ENCODE measurements around the gene LCN1. TPM values are rescaled to one million over a fixed set of nuclear protein-coding genes. Genes with fewer than 3 reads are reported as not detected.

Gene LCN1
- total and polyA plus RNA-seq, 4 donors: not detected

GRCh38 chr9:135551031-135551430, 29.8 kb downstream of the LCN1 start:
- Histone ChIP-seq H3K9me3 (ENCODE audit: control insufficient read depth in 4 of 4, low read length in 3 of 4) (no peaks in the 10 kb centered on the region), H3K27me3 (ENCODE audit: control insufficient read depth in 4 of 4, insufficient read depth in 4 of 4, low read length in 3 of 4) (no peaks in the 10 kb centered on the region), H3K27ac (ENCODE audit: low read depth in 1 of 2, low read length in 2 of 2) (no peak overlapping the region), H3K9ac (ENCODE audit: low read depth in 1 of 2, low read length in 2 of 2) (no peak overlapping the region), H3K4me1 (ENCODE audit: control insufficient read depth in 4 of 4, insufficient read depth in 4 of 4, low read length in 3 of 4) (no peaks in the 10 kb centered on the region), H3K36me3 (ENCODE audit: control insufficient read depth in 4 of 4, insufficient read depth in 3 of 4, low read depth in 1 of 4, low read length in 3 of 4) (no peaks in the 10 kb centered on the region), H3K4me3 (ENCODE audit: low read depth in 1 of 3, low read length in 3 of 3) (no peak overlapping the region)
- 63% methylated on average over 14 of the region's 14 CpGs for WGBS
- DNase-seq (ENCODE audit: low spot score): no peak
- TF ChIP-seq TAF1 (conservative IDR thresholded peaks at IDR 0.05) (no peak), NR2F2 (IDR thresholded peaks at IDR 0.05) (no peak), YY1 (IDR thresholded peaks at IDR 0.05) (no peak), ZBTB33 (IDR thresholded peaks at IDR 0.05) (no peak), SP1 (IDR thresholded peaks at IDR 0.05) (no peak), FOXA2 (IDR thresholded peaks at IDR 0.05) (no peak), RXRA (IDR thresholded peaks at IDR 0.05) (no peak), EGR1 (IDR thresholded peaks at IDR 0.05; ENCODE audit: low read depth in 2 of 2) (no peak), GABPA (IDR thresholded peaks at IDR 0.05 in 1 of 2, conservative IDR thresholded peaks at IDR 0.05 in 1 of 2) (no peak), REST (IDR thresholded peaks at IDR 0.05) (no peak)

- Histone ChIP-seq H3K27ac (ENCODE audit: low read depth in 1 of 2, low read length in 2 of 2) (no peak overlapping the region), H3K9me3 (ENCODE audit: control insufficient read depth in 4 of 4, low read length in 3 of 4) (no peaks in the 10 kb centered on the region), H3K27me3 (ENCODE audit: control insufficient read depth in 4 of 4, insufficient read depth in 4 of 4, low read length in 3 of 4) (no peaks in the 10 kb centered on the region), H3K36me3 (ENCODE audit: control insufficient read depth in 4 of 4, insufficient read depth in 3 of 4, low read depth in 1 of 4, low read length in 3 of 4) (no peaks in the 10 kb centered on the region), H3K4me1 (ENCODE audit: control insufficient read depth in 4 of 4, insufficient read depth in 4 of 4, low read length in 3 of 4) (no peaks in the 10 kb centered on the region), H3K4me3 (ENCODE audit: low read depth in 1 of 3, low read length in 3 of 3) (no peak overlapping the region), H3K9ac (ENCODE audit: low read depth in 1 of 2, low read length in 2 of 2) (no peak overlapping the region)
- no peak for TF ChIP-seq ZBTB33 (IDR thresholded peaks at IDR 0.05)
- no peak for TF ChIP-seq HNF4G (IDR thresholded peaks at IDR 0.05)
- no peak for TF ChIP-seq RXRA (IDR thresholded peaks at IDR 0.05)
- no peak for TF ChIP-seq ATF3 (IDR thresholded peaks at IDR 0.05)
- TF ChIP-seq JUND (IDR thresholded peaks at IDR 0.05): no peak
- TF ChIP-seq MAX (IDR thresholded peaks at IDR 0.05): no peak
- no peak for TF ChIP-seq FOXA1 (IDR thresholded peaks at IDR 0.05)
- TF ChIP-seq TAF1 (conservative IDR thresholded peaks at IDR 0.05): no peak
- no peak for TF ChIP-seq YY1 (IDR thresholded peaks at IDR 0.05)
- TF ChIP-seq SP1 (IDR thresholded peaks at IDR 0.05): no peak
- no peak for TF ChIP-seq GABPA (IDR thresholded peaks at IDR 0.05 in 1 of 2, conservative IDR thresholded peaks at IDR 0.05 in 1 of 2)
- TF ChIP-seq REST (IDR thresholded peaks at IDR 0.05): no peak
- no peak for TF ChIP-seq HNF4A (conservative IDR thresholded peaks at IDR 0.05)
- no peak for TF ChIP-seq EGR1 (IDR thresholded peaks at IDR 0.05; ENCODE audit: low read depth in 2 of 2)
- no peak for TF ChIP-seq RAD21 (IDR thresholded peaks at IDR 0.05)
- no peak for TF ChIP-seq CTCF (IDR thresholded peaks at IDR 0.05; ENCODE audit: low read depth, low read length, missing input control)
- no peak for TF ChIP-seq FOXA2 (IDR thresholded peaks at IDR 0.05)
- no peak for TF ChIP-seq NR2F2 (IDR thresholded peaks at IDR 0.05)
- no peak for DNase-seq (ENCODE audit: low spot score)
- 87% methylated on average over 13 of the region's 13 CpGs for WGBS
Measured at GRCh38 chr9:135551456-135551855, 30.2 kb downstream of the LCN1 start.
